Epithelial cell of proximal tubule (primary cell): ENCODE measurements around the gene CD24. TPM values are rescaled to one million over a fixed set of nuclear protein-coding genes. Genes with fewer than 3 reads are reported as not detected.

ENCODE experiments used
- DNase-seq: peaks from one replicate; pipeline ENCODE4 v3.0.0-alpha.2; 2011; ENCODE audit warnings: low read depth
- H3K4me3 ChIP-seq: 2 replicates; pipeline ENCODE4 v1.5.1; 2011; ENCODE audit warnings: low read depth, mild to moderate bottlenecking, low read length
- CTCF ChIP-seq: conservative IDR thresholded peaks from 2 replicates; pipeline ENCODE4 v1.5.1; 2012; ENCODE audit warnings: low read depth, mild to moderate bottlenecking, low read length
- total RNA-seq: library from RNA; depleted of rRNA; stranded (reverse); fragments of >200 nt; gene quantifications from 2 replicates; pipeline ENCODE4 v1.2.3, GENCODE V29; 2015

CD24 gene
- total RNA-seq, 1 donor from 2014 or later = 1,068 TPM

- no peak for TF ChIP-seq CTCF
- no peak overlapping the region for H3K4me3 ChIP-seq
- DNase-seq = no peak
These were observed 13.4 kb downstream of the CD24 start for GRCh38 chr6:106961136-106961535.

GRCh38 chr6:106959985-106960384 lies 14.5 kb downstream of the CD24 start:
- DNase-seq = no peak
- no peak for TF ChIP-seq CTCF
- no peak overlapping the region for H3K4me3 ChIP-seq

GRCh38 chr6:106939848-106940247 lies 34.7 kb downstream of the CD24 start:
- no peak for TF ChIP-seq CTCF
- no peak for DNase-seq
- no peak overlapping the region for H3K4me3 ChIP-seq

DNA sequence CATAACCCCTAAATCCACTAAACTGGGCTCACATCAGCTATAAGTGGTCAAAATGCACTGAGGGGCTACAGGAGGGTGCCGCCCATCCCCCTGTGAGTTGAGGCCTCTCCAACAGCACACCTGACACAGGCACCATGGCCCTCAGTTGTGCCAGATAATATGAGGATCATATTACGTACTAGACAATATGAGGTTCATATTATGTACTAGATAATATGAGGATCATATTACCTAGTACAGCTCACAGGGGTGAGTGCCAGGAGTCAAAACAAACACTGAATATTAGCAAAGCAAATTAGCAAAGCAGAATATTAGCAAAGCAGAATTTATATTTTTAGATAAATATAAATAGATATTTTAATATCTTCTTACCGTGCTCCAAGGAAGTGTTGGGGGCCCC lies 35.3 kb downstream of the CD24 start:
- TF ChIP-seq CTCF = no peak
- no peak overlapping the region for H3K4me3 ChIP-seq
- DNase-seq = no peak

GRCh38 chr6:106927531-106928398 lies 46.8 kb downstream of the CD24 start:
- no peak overlapping the region for H3K4me3 ChIP-seq
- no peak for TF ChIP-seq CTCF
- DNase-seq = no peak

DNA sequence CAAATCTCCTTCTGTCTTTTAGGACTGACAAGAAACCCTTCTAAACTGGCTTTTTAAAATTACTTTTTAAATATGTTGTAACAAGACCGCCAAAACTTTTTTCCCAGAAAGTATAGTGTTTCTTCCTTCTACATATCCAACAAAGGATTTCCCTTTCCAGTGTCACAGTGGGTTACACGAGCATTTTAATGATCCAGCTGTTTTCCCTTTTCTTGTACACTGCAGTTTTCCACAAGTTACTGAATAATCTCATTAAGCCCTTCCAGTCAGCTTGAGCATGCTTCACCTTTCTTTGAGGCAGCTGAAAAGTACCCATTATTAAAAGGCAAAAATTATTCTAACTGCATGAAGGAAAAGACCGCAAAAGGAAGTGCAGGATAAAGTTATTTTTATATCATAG lies 48.6 kb downstream of the CD24 start:
- no peak overlapping the region for H3K4me3 ChIP-seq
- no peak for DNase-seq
- no peak for TF ChIP-seq CTCF
